HepG2 (cell line): ENCODE results near the gene PLPP3. TPM values are rescaled to one million over a fixed set of nuclear protein-coding genes. Genes with fewer than 3 reads are reported as not detected.

Source experiments
- ATAC-seq: fragments of 200-7000 bp; cut with Tn5 transposase; 3 replicates; pipeline ENCODE4 v1.9.1; 2020; ENCODE audit warnings: mild to moderate bottlenecking, moderate library complexity
- BruUV-seq: library from RNA; stranded (reverse); fragments of 400-500 nt; replicated peaks from 2 replicates; lab custom pipeline; 2021; lab: Mats Ljungman, UMichigan
- CTCF ChIA-PET: fragments of 300-600 bp; formaldehyde crosslinking; extraction: SDS; loops from one replicate; lab custom pipeline; 2021; ENCODE audit warnings: low total read pairs, inconsistent platforms, low intra/inter-chr PET ratio; lab: Yijun Ruan, JAX
- POLR2A ChIA-PET: fragments of 350-600 bp; sonication (Branson Sonifier 250); formaldehyde crosslinking; loops from one replicate; lab custom pipeline; 2020; ENCODE audit warnings: antibody characterized with exemption, inconsistent platforms; lab: Yijun Ruan, JAX
- DNase-seq: peaks from one replicate; pipeline ENCODE4 v3.0.0-alpha.2; 2015; ENCODE audit warnings: low spot score
- FAIRE-seq: peaks from 3 replicates; lab custom pipeline; 2011; peaks lifted over from hg19 to GRCh38; lab: Jason Lieb, UNC
- H2AFZ ChIP-seq: one replicate; pipeline ENCODE4 v1.6.1; 2011; ENCODE audit warnings: low read length, inconsistent platforms
- H3K27ac ChIP-seq: fragments of 300-600 bp; 3 replicates; pipeline ENCODE4 v1.8.0; 2011; ENCODE audit warnings: mixed run types, mild to moderate bottlenecking, mixed read lengths, low read length, inconsistent platforms; ENCODE audit not compliant: insufficient read depth; ENCODE audit errors: extremely low read length
- H3K27me3 ChIP-seq, 2 experiments: fragments of 200-600 bp in 1 of 2; 2 replicates in 1 of 2; 3 replicates in 1 of 2; pipeline versions ENCODE4 v1.6.0 to v1.8.0; 2011; ENCODE audit warnings: low read length in 2 of 2, mild to moderate bottlenecking in 2 of 2, moderate library complexity in 2 of 2, inconsistent platforms in 1 of 2; ENCODE audit not compliant: insufficient read depth in 2 of 2, control insufficient read depth in 1 of 2
- H3K36me3 ChIP-seq, 2 experiments: fragments of 200-600 bp in 1 of 2; replicated peaks in 1 of 2; 2 replicates in 1 of 2; 3 replicates in 1 of 2; pipeline versions ENCODE4 v1.5.1 to v1.8.0; 2011; ENCODE audit warnings: low read length in 2 of 2, inconsistent platforms in 1 of 2; ENCODE audit not compliant: insufficient read depth in 2 of 2, control insufficient read depth in 1 of 2
- H3K4me1 ChIP-seq: 2 replicates; pipeline ENCODE4 v1.5.1; 2012; ENCODE audit warnings: low read length, inconsistent platforms; ENCODE audit not compliant: insufficient read depth
- H3K4me2 ChIP-seq: 2 replicates; pipeline ENCODE4 v1.6.0; 2011; ENCODE audit warnings: low read depth, low read length, inconsistent platforms
- H3K4me3 ChIP-seq, 3 experiments: fragments of 200-600 bp in 1 of 3; sonication (generic), shearing (Covaris generic) in 1 of 3; replicated peaks in 1 of 3; 2 replicates each; pipeline ENCODE4 v1.5.1; 2011 to 2016; ENCODE audit warnings: low read length in 3 of 3, inconsistent platforms in 2 of 3, low read depth in 2 of 3, mild to moderate bottlenecking in 2 of 3, control low read depth in 1 of 3, mixed read lengths in 1 of 3; ENCODE audit not compliant: insufficient read depth in 1 of 3
- H3K79me2 ChIP-seq: one replicate; pipeline ENCODE4 v1.6.1; 2011; ENCODE audit warnings: low read length, inconsistent platforms; ENCODE audit not compliant: insufficient read depth
- H3K9ac ChIP-seq: 2 replicates; pipeline ENCODE4 v1.6.0; 2011; ENCODE audit warnings: mild to moderate bottlenecking, low read depth, low read length, inconsistent platforms; ENCODE audit not compliant: insufficient read depth
- H3K9me3 ChIP-seq: 2 replicates; pipeline ENCODE4 v1.5.1; 2012; ENCODE audit warnings: mild to moderate bottlenecking, low read length
- H4K20me1 ChIP-seq: 2 replicates; pipeline ENCODE4 v1.6.0; 2011; ENCODE audit warnings: inconsistent platforms, mild to moderate bottlenecking, low read length, moderate library complexity; ENCODE audit not compliant: insufficient read depth
- CEBPG ChIP-seq: IDR thresholded peaks from 2 replicates; pipeline ENCODE4 v1.6.1; 2016
- MIER2 ChIP-seq: IDR thresholded peaks from 2 replicates; pipeline ENCODE4 v1.6.1; 2016; ENCODE audit warnings: missing biosample characterization, missing genetic modification reagents
- TMF1 ChIP-seq: sonication (generic); formaldehyde crosslinking; IDR thresholded peaks from 2 replicates; pipeline ENCODE4 v1.8.1; 2022; ENCODE audit warnings: low read depth, missing genetic modification reagents
- ZFP36L2 ChIP-seq: sonication (generic); formaldehyde crosslinking; IDR thresholded peaks from 2 replicates; pipeline ENCODE4 v1.4.0; 2020; ENCODE audit warnings: missing genetic modification reagents
- WGBS: methylation state at CpG from one replicate; pipeline ENCODE4 v1.1.6; 2017; ENCODE audit warnings: low lambda C conversion rate; 5-methylcytosine and 5-hydroxymethylcytosine counted together
- in situ Hi-C: cut with HindIII; loops from 2 replicates; pipeline ENCODE4 v1.10.0; 2017; ENCODE audit warnings: low pct_unique_long_range_greater_than_20kb; ENCODE audit not compliant: extremely low pct_ligation_motif_present
- intact Hi-C: fragments of 100-400 bp; cut with micrococcal nuclease; formaldehyde crosslinking; loops from one replicate; pipeline ENCODE4 v1.10.0; 2022; ENCODE audit not compliant: unreplicated experiment
- polyA plus RNA-seq, 8 experiments: library from polyadenylated mRNA; depleted of rRNA in 3 of 8; stranded (reverse) in 7 of 8; unstranded in 1 of 8; fragments of >200 nt; fragmentation: Illumina TruSeq in 4 of 8; extraction: Trizol in 4 of 8; gene quantifications; 2 replicates each; pipeline versions ENCODE4 v1.2.1 to v1.2.3, GENCODE V29; 2011 to 2016; ENCODE audit warnings: low read depth in 4 of 8, missing spikeins in 1 of 8, mixed read lengths in 1 of 8; ENCODE audit not compliant: insufficient read depth in 1 of 8
- total RNA-seq, 5 experiments: library from RNA; depleted of rRNA; stranded (reverse); fragments of >200 nt; fragmentation: Illumina TruSeq; extraction: Trizol; gene quantifications; 2 replicates each; pipeline ENCODE4 v1.2.3, GENCODE V29; 2016; ENCODE audit warnings: low read depth in 1 of 5
- TF ChIP-seq, protein P1 (sequence below): sonication (generic); formaldehyde crosslinking; IDR thresholded peaks from 2 replicates; pipeline ENCODE4 v1.4.0; 2020; ENCODE audit warnings: missing genetic modification reagents
- TF ChIP-seq, protein P2 (sequence below): sonication (generic); formaldehyde crosslinking; IDR thresholded peaks from 2 replicates; pipeline ENCODE4 v1.4.0; 2020; ENCODE audit warnings: mild to moderate bottlenecking, missing genetic modification reagents

Gene PLPP3
- total and polyA plus RNA-seq, 2 of the 13 experiments (the other 11 are each of a cell fraction or from before 2014, with no cell fraction given) = 49.7 to 65.8 TPM

GRCh38 chr1:56466538-56466937, 112.8 kb downstream of the PLPP3 start:
- no peaks in the 10 kb centered on the region for H4K20me1 ChIP-seq
- DNase-seq (no peak), FAIRE-seq (no peak), ATAC-seq (no peak)
- no peaks in the 10 kb centered on the region for H3K27me3 ChIP-seq
- H2AFZ ChIP-seq = no peak overlapping the region
- H3K79me2 ChIP-seq = no peaks in the 10 kb centered on the region
- TF ChIP-seq, protein P1, sequence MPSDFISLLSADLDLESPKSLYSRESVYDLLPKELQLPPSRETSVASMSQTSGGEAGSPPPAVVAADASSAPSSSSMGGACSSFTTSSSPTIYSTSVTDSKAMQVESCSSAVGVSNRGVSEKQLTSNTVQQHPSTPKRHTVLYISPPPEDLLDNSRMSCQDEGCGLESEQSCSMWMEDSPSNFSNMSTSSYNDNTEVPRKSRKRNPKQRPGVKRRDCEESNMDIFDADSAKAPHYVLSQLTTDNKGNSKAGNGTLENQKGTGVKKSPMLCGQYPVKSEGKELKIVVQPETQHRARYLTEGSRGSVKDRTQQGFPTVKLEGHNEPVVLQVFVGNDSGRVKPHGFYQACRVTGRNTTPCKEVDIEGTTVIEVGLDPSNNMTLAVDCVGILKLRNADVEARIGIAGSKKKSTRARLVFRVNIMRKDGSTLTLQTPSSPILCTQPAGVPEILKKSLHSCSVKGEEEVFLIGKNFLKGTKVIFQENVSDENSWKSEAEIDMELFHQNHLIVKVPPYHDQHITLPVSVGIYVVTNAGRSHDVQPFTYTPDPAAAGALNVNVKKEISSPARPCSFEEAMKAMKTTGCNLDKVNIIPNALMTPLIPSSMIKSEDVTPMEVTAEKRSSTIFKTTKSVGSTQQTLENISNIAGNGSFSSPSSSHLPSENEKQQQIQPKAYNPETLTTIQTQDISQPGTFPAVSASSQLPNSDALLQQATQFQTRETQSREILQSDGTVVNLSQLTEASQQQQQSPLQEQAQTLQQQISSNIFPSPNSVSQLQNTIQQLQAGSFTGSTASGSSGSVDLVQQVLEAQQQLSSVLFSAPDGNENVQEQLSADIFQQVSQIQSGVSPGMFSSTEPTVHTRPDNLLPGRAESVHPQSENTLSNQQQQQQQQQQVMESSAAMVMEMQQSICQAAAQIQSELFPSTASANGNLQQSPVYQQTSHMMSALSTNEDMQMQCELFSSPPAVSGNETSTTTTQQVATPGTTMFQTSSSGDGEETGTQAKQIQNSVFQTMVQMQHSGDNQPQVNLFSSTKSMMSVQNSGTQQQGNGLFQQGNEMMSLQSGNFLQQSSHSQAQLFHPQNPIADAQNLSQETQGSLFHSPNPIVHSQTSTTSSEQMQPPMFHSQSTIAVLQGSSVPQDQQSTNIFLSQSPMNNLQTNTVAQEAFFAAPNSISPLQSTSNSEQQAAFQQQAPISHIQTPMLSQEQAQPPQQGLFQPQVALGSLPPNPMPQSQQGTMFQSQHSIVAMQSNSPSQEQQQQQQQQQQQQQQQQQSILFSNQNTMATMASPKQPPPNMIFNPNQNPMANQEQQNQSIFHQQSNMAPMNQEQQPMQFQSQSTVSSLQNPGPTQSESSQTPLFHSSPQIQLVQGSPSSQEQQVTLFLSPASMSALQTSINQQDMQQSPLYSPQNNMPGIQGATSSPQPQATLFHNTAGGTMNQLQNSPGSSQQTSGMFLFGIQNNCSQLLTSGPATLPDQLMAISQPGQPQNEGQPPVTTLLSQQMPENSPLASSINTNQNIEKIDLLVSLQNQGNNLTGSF = no peak
- TF ChIP-seq ZFP36L2 = no peak
- no peak for TF ChIP-seq MIER2 (CRISPR knock-in tag)
- no peak for TF ChIP-seq CEBPG
- TF ChIP-seq TMF1 (CRISPR knock-in tag) = no peak
- TF ChIP-seq, protein P2, sequence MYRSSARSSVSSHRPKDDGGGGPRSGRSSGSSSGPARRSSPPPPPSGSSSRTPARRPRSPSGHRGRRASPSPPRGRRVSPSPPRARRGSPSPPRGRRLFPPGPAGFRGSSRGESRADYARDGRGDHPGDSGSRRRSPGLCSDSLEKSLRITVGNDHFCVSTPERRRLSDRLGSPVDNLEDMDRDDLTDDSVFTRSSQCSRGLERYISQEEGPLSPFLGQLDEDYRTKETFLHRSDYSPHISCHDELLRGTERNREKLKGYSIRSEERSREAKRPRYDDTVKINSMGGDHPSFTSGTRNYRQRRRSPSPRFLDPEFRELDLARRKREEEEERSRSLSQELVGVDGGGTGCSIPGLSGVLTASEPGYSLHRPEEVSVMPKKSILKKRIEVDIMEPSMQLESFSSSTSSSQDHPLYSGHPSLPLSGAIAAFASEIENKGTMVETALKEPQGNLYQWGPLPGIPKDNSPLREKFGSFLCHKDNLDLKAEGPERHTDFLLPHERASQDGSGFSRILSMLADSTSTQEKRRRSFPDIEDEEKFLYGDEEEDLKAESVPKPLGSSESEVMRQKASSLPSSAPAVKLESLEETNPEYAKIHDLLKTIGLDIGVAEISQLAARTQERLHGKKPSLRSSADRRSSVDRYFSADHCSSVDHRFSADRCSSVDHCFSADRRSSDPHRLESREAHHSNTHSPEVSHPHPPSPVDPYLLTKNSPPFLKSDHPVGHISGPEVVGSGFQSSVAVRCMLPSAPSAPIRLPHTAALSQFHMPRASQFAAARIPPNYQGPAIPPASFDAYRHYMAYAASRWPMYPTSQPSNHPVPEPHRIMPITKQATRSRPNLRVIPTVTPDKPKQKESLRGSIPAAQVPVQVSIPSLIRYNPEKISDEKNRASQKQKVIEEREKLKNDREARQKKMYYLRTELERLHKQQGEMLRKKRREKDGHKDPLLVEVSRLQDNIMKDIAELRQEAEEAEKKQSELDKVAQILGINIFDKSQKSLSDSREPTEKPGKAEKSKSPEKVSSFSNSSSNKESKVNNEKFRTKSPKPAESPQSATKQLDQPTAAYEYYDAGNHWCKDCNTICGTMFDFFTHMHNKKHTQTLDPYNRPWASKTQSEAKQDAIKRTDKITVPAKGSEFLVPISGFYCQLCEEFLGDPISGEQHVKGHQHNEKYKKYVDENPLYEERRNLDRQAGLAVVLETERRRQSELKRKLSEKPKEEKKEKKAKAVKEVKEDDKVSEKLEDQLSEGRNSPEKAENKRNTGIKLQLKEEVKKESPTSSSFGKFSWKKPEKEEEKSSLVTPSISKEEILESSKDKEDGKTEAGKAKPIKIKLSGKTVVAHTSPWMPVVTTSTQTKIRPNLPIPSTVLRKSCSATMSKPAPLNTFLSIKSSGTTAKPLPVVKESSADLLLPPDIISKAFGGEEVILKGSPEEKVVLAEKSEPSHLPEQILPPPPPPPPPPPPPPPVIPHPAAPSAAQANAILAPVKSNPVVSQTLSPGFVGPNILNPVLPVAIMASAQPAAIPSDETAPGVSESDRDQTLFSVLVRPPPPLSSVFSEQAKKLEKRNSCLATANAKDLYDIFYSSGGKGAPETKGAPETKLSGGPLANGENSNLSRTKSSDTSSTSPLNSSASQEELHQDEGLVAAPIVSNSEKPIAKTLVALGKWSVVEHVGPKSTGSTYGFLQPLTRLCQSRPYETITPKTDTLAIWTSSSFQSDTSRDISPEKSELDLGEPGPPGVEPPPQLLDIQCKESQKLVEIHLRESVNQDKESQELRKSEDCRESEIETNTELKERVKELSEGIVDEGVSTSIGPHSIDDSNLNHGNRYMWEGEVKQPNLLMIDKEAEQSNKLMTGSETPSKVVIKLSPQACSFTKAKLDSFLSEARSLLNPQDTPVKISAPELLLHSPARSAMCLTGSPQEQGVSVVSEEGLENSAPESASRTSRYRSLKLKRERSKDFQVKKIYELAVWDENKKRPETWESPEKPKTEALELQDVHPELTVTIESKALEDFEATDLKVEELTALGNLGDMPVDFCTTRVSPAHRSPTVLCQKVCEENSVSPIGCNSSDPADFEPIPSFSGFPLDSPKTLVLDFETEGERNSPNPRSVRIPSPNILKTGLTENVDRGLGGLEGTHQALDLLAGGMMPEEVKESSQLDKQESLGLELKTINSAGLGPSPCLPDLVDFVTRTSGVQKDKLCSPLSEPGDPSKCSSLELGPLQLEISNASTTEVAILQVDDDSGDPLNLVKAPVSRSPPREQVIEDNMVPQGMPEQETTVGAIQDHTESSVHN (CRISPR knock-in tag) = no peak
- CTCF ChIA-PET = no interaction called here
- 88% methylated on average over 1 of the region's 1 CpG for WGBS
- no peaks in the 10 kb centered on the region for H3K9me3 ChIP-seq
- H3K4me1 ChIP-seq = peaks cover 25% of the 10 kb centered on the region
- no TSS peak for BruUV-seq
- no peaks in the 10 kb centered on the region for H3K36me3 ChIP-seq
- no peak overlapping the region for H3K4me3 ChIP-seq
- POLR2A ChIA-PET = no interaction called here
- intact Hi-C loops = no loop called here
- no peak overlapping the region for H3K27ac ChIP-seq
- no peak overlapping the region for H3K9ac ChIP-seq
- no peak overlapping the region for H3K4me2 ChIP-seq
- in situ Hi-C loops = no loop called here
